ENCODE results near the gene TUBB4A.

- TF ChIP-seq CTCF (conservative IDR thresholded peaks at IDR 0.05 in 1 of 2, IDR thresholded peaks at IDR 0.05 in 1 of 2; ENCODE audit: low read depth in 1 of 2, low read length in 2 of 2), result no peak
- no peak for TF ChIP-seq EZH2 (IDR thresholded peaks at IDR 0.05; ENCODE audit: low read length, missing control alignments)
These were observed 17.3 kb downstream of the TUBB4A start for GRCh38 chr19:6484831-6485230.

All from fibroblast of lung (primary cell).